Aorta (tissue), 5 donors: ENCODE measurements around the gene LRFN2. TPM values are rescaled to one million over a fixed set of nuclear protein-coding genes. Genes with fewer than 3 reads are reported as not detected.

Experiments used
- ATAC-seq: fragments of 200-7000 bp; cut with Tn5 transposase; one replicate; pipeline ENCODE4 v1.9.1; 2022; ENCODE audit warnings: moderate library complexity; ENCODE audit not compliant: low FRiP score
- DNase-seq, 2 donors: peaks; one replicate each; pipeline ENCODE4 v3.0.0-alpha.2; 2020
- H3K27ac ChIP-seq, 2 donors: one replicate each; pipeline ENCODE4 v1.5.1; 2013; ENCODE audit warnings: low read length in 2 of 2, mild to moderate bottlenecking in 2 of 2, moderate library complexity in 2 of 2, control low read depth in 1 of 2, inconsistent platforms in 1 of 2, low read depth in 1 of 2
- H3K27me3 ChIP-seq, 2 donors: one replicate each; pipeline ENCODE4 v1.6.1; 2013; ENCODE audit warnings: control low read depth in 1 of 2, low read length in 1 of 2, mild to moderate bottlenecking in 1 of 2, moderate library complexity in 1 of 2; ENCODE audit not compliant: insufficient read depth in 2 of 2, control insufficient read depth in 1 of 2
- H3K36me3 ChIP-seq, 2 donors: one replicate each; pipeline ENCODE4 v1.6.1; 2013; ENCODE audit warnings: control low read depth in 1 of 2, low read length in 1 of 2, mild to moderate bottlenecking in 1 of 2; ENCODE audit not compliant: insufficient read depth in 2 of 2, control insufficient read depth in 1 of 2
- H3K4me1 ChIP-seq, 2 donors: one replicate each; pipeline ENCODE4 v1.6.1; 2013; ENCODE audit warnings: low read length in 2 of 2, control low read depth in 1 of 2, mild to moderate bottlenecking in 1 of 2, moderate library complexity in 1 of 2; ENCODE audit not compliant: insufficient read depth in 2 of 2, control insufficient read depth in 1 of 2
- H3K4me3 ChIP-seq, 2 donors: one replicate each; pipeline ENCODE4 v1.5.1; 2013; ENCODE audit warnings: low read length in 2 of 2, control low read depth in 1 of 2, mild to moderate bottlenecking in 1 of 2
- H3K9me3 ChIP-seq: one replicate; pipeline ENCODE4 v1.6.1; 2013; ENCODE audit warnings: mild to moderate bottlenecking, low read length; ENCODE audit not compliant: control insufficient read depth
- WGBS, 2 donors: extraction: QIAGEN DNeasy Blood & Tissue Kit; methylation state at CpG; one replicate each; pipeline ENCODE4 v1.1.7; 2013; 5-methylcytosine and 5-hydroxymethylcytosine counted together
- intact Hi-C, 2 donors: fragments of 100-400 bp; cut with DNase I; formaldehyde crosslinking; loops; one replicate each; pipeline versions ENCODE4 v1.14.2 to v1.15.0; 2022
- polyA plus RNA-seq, 2 donors: library from polyadenylated mRNA; stranded (reverse); fragments of 200-250 nt; gene quantifications; one replicate each; pipeline ENCODE4 v1.2.3, GENCODE V29; 2013
- total RNA-seq, 2 donors: library from RNA; stranded (reverse); fragmentation: NEBNext Ultra II Directional; extraction: Animal tissue kit (Norgen Biotek cat#: 25700); gene quantifications; one replicate each; pipeline ENCODE4 v1.2.1, GENCODE V29; 2021
- donor health status: healthy with polysubstance abuse.
- donor health status: Bipolar disorder and iron deficiency.
- donor health status: DM: no; HTN: no; CAD: no.
- donor health status: DM: no; HTN: no; CAD: no.
- donor health status: DM: yes; HTN: yes; CAD: no.

The LRFN2 gene
- total and polyA plus RNA-seq, 4 donors: not detected

DNA sequence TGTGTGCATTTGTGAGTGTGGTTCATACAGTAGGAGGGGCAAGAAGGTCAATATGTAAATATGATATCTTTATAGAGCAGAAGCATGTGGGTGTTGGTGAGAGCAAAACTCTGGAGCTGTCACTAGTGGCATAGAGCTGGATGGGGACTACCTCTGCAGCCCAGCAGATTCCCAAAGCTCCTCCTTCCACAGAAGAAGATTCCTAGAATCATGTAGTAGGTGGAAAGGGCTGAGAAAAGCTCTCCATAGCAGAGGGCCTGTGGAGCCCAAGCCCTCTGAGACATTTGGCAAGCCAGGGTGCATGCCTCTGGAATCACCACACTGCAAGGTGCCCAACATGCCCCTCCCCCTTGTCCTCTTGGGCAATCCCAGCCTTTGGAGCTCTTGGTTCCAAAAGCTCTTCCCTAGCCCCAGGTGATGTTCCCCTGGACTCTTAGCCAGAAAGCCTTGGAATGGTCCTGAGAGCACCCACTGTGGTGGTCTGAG lies 233.2 kb downstream of the LRFN2 start:
- Histone ChIP-seq H3K27ac (no peak overlapping the region), H3K36me3 (no peaks in the 10 kb centered on the region), H3K27me3 (no peaks in the 10 kb centered on the region), H3K9me3 (no peaks in the 10 kb centered on the region), H3K4me3 (no peak overlapping the region), H3K4me1 (no peaks in the 10 kb centered on the region)
- ATAC-seq: no peak
- no peak for DNase-seq
- intact Hi-C loops: no loop called here

DNA sequence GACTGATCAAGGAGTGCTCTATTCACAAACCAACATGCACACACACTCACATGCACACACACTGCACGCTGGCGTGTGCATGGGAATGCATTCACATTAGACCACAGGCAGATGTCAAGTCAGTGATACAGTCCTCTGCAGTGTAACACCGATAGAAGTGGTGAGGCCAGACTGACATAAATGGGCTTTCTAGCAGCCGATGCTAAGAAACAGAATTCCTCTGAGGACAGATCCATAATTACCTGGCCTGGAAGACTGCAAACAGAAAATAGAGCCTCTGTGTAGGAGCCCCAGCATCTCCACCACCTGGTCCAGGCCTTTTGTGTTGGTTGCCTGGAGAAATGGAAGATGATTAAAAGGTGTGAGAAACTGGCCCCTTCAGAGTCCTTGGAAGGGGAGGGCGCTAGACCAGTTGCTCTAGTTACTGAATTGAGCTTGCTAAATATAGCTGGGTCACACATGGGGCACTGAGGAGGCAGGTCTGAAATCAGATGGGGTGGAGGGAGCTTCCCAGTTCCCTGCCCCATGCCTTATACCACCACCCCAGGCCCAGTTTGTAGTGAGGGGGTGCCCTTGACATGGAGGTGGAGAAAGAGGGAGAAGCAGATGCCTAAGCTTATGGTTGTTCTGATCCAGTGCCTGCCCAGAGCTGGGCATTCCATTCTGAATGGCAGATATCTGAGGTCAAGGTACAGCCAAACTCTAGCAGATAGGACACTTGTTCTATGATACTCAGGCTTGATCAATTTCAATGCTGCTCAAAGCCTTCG lies 233.8 kb downstream of the LRFN2 start:
- no peaks in the 10 kb centered on the region for H3K9me3 ChIP-seq
- intact Hi-C loops: no loop called here
- no peaks in the 10 kb centered on the region for H3K4me1 ChIP-seq
- no peak overlapping the region for H3K4me3 ChIP-seq
- no peak for ATAC-seq
- WGBS, 2 donors: 68 to 69% methylated on average over 6 of the region's 6 CpGs
- DNase-seq: no peak
- H3K36me3 ChIP-seq: no peaks in the 10 kb centered on the region
- no peaks in the 10 kb centered on the region for H3K27me3 ChIP-seq
- H3K27ac ChIP-seq: no peak overlapping the region

DNA sequence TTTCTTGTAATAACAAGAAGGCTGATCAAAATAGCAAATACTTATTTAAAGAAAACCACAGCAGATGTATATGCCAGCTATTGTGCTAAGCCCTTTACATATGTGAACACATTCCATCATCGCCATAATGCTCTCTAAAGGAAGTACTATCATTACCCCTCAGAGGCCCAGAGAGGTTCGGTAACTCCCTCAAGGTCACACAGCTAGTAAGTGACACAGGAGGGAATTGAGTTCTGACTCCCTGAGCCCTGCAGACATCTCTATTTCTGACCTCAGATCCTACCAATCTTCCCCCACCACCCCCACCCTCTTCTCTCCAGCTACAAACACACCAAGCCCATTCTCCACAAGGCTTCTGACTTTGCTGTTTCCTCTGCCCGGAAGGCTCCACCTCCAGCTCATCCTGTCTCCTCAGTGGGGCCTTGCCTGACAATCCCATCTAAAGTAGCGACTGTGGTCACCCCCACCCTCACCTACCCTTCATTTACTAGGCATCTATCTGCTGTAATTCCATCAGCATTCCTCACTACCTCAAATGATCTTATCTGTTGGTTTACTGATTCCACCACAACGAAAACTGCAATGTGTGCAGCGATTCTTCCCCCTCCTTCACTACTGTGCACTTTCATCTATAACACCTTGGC lies 234.5 kb downstream of the LRFN2 start:
- no peaks in the 10 kb centered on the region for H3K36me3 ChIP-seq
- no peak overlapping the region for H3K27ac ChIP-seq
- no peaks in the 10 kb centered on the region for H3K9me3 ChIP-seq
- DNase-seq (no peak), ATAC-seq (no peak)
- no peak overlapping the region for H3K4me3 ChIP-seq
- H3K4me1 ChIP-seq: no peaks in the 10 kb centered on the region
- H3K27me3 ChIP-seq: no peaks in the 10 kb centered on the region
- intact Hi-C loops: no loop called here
- WGBS, 2 donors: 83 to 86% methylated on average over 6 of the region's 6 CpGs

DNA sequence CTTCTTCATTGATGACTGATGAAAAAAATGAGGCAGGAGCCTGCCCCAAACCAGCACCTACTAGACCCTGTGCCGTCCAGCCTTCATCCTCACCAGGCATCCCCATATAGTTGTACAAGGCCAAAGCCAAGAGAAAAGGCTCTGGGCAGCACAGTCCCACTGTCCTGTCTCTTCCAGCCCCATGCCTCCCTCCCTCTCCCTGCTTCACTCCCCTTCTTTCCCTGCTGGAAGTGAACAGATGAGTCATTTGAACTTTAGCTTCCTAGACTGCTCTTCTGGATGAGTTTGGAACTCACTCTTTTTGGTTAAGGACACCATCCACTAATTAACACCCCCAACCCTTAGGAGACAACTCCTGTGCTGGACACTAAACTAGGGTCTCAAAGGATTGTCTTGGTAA lies 235.2 kb downstream of the LRFN2 start:
- DNase-seq: no peak
- WGBS, 2 donors: 58 to 67% methylated on average over 1 of the region's 1 CpG
- Histone ChIP-seq H3K27ac (no peak overlapping the region), H3K4me3 (no peak overlapping the region), H3K36me3 (no peaks in the 10 kb centered on the region), H3K4me1 (no peaks in the 10 kb centered on the region), H3K27me3 (no peaks in the 10 kb centered on the region), H3K9me3 (no peaks in the 10 kb centered on the region)
- ATAC-seq: no peak
- intact Hi-C loops: no loop called here

DNA sequence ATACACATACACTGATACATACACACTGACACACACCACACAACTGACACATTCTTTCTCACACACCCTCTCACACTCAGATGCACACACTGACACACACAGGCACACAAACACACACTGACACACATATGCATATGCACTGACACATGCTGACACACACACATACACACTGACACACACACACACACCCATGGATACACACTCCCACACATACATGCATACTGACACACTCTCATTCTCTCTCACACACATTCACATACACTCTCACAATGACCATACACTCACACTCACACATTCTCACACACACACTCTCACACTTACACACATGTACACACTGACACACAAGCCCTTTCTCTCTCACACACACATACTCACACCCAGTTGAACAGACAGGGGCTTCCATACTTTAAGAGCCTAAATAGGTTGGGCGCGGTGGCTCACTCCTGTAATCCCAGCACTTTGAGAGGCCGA lies 236.4 kb downstream of the LRFN2 start:
- no peaks in the 10 kb centered on the region for H3K4me1 ChIP-seq
- H3K9me3 ChIP-seq: no peaks in the 10 kb centered on the region
- no peaks in the 10 kb centered on the region for H3K36me3 ChIP-seq
- H3K27me3 ChIP-seq: no peaks in the 10 kb centered on the region
- intact Hi-C loops: no loop called here
- no peak overlapping the region for H3K27ac ChIP-seq
- no peak overlapping the region for H3K4me3 ChIP-seq
- ATAC-seq: no peak
- WGBS, 2 donors: 94 to 95% methylated on average over 3 of the region's 3 CpGs
- DNase-seq: no peak

DNA sequence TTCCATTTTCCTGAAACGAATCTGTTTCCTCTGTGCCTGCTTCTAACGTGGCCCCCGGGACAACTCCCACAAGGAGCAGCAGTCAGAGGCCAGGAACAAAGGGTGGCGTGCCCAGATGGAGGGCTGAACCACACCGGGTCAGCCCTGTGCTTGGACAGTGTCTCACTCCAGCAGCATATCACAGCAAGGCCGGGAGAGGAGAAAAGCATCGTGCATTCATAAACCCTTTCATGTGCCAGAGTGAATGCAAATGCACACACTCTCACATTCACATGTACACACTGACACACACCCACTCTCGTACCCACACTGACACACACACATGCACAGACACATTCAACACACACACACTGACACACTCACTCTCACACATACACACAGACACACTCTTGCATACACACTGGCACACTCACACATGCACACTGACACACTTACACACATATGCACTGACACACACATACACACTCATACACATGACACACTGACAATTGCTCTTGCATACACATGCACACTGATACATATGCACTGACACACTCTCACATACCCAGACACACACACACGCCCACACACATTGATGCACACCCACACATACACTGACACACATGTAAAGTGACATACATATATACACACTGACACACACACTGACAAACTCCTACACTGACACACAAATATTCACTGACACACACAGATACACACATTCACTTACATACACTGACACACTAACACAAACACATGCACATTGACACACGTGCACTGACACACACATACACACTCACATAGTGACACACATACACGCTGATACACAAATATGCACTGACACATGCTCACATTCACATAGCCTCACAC lies 237.0 kb downstream of the LRFN2 start:
- no peaks in the 10 kb centered on the region for H3K27me3 ChIP-seq
- intact Hi-C loops: no loop called here
- no peak for ATAC-seq

DNA sequence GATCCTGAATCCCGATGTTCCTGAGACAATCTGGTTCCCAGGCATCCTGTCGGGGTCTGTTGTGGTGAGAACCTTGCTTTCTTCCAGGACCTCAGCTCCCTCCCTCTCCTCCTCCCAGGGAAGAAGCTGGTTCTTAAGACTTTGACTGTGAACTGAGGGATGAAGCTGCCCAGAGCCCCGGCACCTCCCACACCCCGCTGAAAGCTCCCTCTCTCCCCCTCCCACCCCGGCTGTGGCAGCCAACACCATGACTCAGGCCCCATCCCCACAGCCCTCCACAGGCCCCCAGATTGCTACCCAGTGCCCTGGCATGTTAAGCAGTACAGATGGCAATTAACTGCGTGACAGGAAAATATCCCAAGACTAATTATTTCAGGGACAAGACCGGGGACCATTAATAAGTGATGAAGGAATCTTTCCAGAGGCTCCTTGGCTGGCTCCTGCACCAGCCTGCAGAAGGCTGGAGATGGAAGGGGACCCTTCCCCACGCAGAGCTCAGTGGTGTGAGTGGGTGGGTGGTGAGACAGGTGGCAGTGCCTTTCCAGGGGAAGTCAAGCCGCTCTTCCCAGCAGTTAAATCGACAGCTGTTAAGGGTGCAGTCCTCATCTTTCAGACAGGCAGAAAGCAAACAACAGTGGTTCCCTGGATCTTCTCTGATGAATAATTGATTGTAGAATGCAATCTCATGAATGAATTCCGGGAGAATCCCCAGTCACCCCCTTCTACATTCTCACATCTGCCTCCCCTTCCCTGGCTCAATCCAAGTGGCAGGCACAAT lies 237.9 kb downstream of the LRFN2 start:
- no peaks in the 10 kb centered on the region for H3K36me3 ChIP-seq
- intact Hi-C loops: no loop called here
- no peak overlapping the region for H3K4me3 ChIP-seq
- no peaks in the 10 kb centered on the region for H3K4me1 ChIP-seq
- WGBS, 2 donors: 39 to 43% methylated on average over 11 of the region's 11 CpGs
- H3K27ac ChIP-seq: no peak overlapping the region
- ATAC-seq (no peak), DNase-seq (no peak)
- H3K9me3 ChIP-seq: no peaks in the 10 kb centered on the region
- no peaks in the 10 kb centered on the region for H3K27me3 ChIP-seq

More for the DNA sequence above, 237.0 kb downstream of the LRFN2 start:
- Histone ChIP-seq H3K4me1 (no peaks in the 10 kb centered on the region), H3K9me3 (no peaks in the 10 kb centered on the region), H3K36me3 (no peaks in the 10 kb centered on the region), H3K27ac (no peak overlapping the region), H3K4me3 (no peak overlapping the region)
- WGBS, 2 donors: 44 to 50% methylated on average over 11 of the region's 11 CpGs
- DNase-seq: no peak

DNA sequence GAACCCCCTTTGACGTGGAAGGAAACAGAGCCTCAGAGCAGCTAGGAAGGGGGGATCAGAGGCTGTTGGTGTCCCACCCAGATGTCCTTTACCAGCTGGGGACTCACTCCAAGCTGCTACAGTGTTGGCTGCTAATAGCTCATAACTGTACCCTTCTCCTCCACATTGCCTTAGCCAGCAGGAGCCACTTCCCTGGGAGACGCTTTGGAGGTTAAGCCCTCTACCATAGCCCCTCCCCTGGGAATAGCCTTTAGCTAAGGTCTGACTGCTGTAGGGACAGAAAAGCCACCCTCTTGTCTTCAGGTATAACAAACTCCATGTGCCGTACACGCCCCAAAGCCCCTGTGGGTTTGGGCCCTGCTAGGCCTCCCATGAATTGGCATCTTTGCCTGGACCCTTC lies 238.6 kb downstream of the LRFN2 start:
- Histone ChIP-seq H3K27me3 (no peaks in the 10 kb centered on the region), H3K4me3 (no peak overlapping the region), H3K27ac (no peak overlapping the region), H3K9me3 (no peaks in the 10 kb centered on the region), H3K4me1 (no peaks in the 10 kb centered on the region), H3K36me3 (no peaks in the 10 kb centered on the region)
- WGBS, 2 donors: 90 to 91% methylated on average over 4 of the region's 4 CpGs
- no peak for DNase-seq
- intact Hi-C loops: no loop called here
- ATAC-seq: no peak
